NCI-H1694 (cell line): Measurements from ENCODE around the gene ST7L.
"Not testable (repeated sequence)": the region's sequence is repeated elsewhere in the genome, so short reads cannot be mapped to it uniquely, and the experiment has no call there.

Experiments used
- DNase-seq: peaks from one replicate; lab custom pipeline; 2025; lab: John Stamatoyannopoulos, UW

The ST7L gene

GRCh38 chr1:112618721-112619517 lies at the start of gene ST7L:
Gene ST7L (minus strand): TSS chr1:112619141. CDS start chr1:112619113, 28 bp downstream.
- DNase-seq, result peak; percentile 47

GRCh38 chr1:112666946-112667345 lies 48.0 kb upstream of the ST7L start:
- no peak for DNase-seq

GRCh38 chr1:112665857-112666256 lies 46.9 kb upstream of the ST7L start:
- DNase-seq, result no peak

DNA sequence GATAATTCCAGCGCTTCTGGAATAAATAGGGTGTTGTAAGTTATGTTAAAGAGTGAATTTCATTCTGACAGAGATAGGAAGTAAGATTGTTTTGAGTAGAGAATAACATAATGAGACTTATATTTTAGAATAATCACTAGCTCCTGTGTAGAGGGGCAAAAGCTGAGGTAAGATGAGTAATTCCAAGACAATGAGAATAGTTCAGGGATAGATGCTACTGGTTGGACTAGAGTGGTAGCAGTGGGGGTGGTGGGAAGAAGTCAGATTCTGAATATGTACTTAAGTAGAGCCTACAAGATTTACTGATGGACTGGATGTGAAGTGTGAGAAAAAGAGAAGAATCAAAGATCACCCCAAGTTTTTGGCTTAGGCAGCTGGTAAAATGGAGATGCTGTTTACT lies 32.3 kb upstream of the ST7L start:
- DNase-seq, result no peak

GRCh38 chr1:112646225-112646624 lies 27.3 kb upstream of the ST7L start:
- no peak for DNase-seq

DNA sequence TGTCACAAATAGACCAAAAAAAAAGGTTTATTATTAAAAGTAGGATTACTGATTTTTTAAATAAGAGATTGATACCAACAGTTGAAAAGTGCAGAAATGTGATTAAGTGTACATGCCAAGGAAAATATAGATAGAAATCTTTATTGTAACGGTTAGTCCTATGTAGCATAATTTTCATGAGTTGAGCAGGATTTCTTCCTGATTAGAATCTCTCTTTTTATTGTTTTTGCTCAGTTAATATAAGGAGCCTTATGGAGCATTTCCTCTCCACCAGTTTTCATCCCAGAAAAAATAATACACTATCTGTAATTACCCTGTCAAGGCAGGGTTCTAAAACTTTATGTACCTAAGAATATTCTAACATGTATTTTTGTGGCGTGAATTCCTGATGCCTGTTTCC lies 24.1 kb upstream of the ST7L start:
- DNase-seq, result no peak

- not testable (repeated sequence) for DNase-seq
Observed at GRCh38 chr1:112640437-112640836, 21.5 kb upstream of the ST7L start.

GRCh38 chr1:112638110-112638428 lies 19.1 kb upstream of the ST7L start:
- DNase-seq, result no peak

- DNase-seq, result no peak
Observed at GRCh38 chr1:112637254-112638109, 18.5 kb upstream of the ST7L start.

- no peak for DNase-seq
Observed at GRCh38 chr1:112636597-112637253, 17.8 kb upstream of the ST7L start.

GRCh38 chr1:112636056-112636455 lies 17.1 kb upstream of the ST7L start:
- no peak for DNase-seq

DNA sequence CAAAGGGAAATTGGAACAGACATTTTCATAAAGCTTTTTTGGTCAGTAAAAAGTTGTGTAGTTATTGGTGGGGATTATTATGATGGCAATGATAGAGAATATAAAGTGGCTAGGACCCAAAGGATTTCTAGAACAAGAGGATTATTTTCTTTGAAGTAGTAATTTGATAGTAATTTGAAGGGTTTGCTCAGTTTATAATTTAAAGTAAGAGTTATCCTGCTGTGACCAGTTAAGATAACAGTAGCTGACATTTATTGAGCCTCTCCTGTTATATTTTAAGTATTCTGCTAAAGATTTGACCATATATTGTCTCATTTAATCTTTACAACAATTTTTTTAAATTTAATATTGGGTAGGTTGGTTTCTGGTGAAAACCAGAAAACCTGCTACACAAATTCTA lies 15.4 kb upstream of the ST7L start:
- DNase-seq, result no peak

GRCh38 chr1:112633628-112634027 lies 14.7 kb upstream of the ST7L start:
- DNase-seq, result no peak

DNA sequence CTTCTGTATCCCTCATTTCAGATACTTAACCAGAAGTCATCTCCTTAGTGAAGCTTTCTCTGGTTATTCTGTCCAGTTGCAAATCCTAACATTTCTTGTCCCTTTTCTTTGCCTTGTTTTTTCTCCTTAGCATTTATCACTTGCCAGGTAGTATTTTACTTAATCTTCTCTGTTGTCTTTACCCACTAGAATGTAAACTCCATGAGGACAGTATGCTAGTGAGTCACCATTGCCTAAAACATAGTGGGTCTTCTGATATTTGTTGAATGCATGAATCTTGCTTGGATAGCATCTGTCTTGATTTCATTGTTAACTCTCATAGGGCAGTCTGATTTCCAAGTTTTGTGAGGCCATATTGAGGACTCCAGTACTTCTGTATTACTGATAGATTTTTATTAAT lies 10.3 kb upstream of the ST7L start:
- no peak for DNase-seq

DNA sequence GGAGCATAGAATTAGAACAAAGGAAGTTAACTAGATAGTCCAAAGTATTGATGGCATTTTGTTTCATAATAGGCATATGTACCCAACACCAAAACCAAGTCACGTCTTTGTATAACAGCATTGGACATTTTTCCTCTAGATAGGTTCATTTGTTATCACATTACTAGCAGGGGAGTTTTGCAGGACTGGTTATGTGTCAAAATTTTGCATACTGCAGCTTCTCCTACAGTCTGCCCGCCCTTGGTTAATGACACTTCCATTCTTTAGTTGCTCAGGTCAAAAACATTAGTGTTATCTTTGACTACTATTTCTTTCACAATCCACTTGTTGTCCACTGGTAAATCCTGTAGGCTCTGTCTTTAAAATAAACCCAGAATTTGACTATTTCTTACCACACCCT lies 9.6 kb upstream of the ST7L start:
- no peak for DNase-seq

DNA sequence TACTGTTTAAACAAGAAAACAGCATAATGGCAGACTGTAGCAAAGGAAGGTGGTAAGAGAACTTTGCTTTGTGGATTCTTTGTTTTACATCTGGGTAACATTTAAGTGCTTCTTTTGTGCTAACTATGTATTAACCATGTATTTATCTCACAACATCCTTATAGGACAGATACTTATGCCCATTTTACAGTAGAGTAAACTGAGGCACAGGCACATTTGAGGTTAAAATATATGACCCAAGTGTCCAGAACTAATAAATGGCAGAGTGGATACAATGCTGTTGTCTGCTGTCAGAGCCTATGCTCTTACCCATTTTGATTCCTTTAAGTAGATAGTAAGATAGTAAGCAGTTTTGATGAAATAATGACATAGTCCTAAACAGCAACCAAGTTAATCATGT lies 7.9 kb upstream of the ST7L start:
- DNase-seq, result no peak

DNA sequence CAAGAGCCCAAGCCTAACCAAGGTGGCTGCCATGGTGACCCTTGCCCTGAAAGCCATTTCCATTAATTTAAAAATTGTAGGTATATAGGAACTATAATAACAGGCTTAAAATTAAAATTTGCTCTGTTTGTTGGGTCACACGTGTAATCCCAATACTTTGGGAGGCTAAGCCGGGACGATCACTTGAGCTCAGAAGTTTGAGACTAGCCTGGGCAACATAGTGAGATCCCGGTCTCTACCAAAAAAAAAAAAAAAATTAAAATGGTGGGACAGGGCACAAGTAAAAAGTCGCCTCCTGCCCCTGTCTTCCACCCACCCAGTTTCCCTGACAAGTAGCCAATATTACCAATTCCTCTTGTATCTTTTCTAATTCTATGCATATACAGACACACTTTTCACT lies 7.3 kb upstream of the ST7L start:
- no peak for DNase-seq

DNA sequence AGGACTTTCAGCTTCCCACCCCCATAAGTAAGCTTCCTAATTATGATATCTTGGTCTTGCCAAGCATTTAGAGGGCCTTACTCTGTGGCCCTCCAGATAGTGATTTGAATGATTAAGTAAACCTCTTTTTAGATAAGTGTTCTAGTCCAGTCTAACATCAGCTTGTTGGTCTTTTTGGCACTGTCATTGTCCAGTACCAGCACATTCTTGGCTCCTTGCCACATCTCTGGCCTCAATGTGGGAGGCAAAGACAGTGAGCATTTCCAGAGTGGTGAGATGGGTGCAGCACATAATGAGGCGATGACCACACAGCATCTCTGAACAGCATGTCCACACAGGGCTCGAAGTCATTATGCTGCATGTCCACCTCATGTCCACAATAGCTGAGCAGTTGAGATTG lies 6.8 kb upstream of the ST7L start:
- no peak for DNase-seq

- DNase-seq, result not testable (repeated sequence)
Observed at GRCh38 chr1:112624493-112624892, 5.6 kb upstream of the ST7L start.

GRCh38 chr1:112620377-112620695 lies 1.4 kb upstream of the ST7L start:
- DNase-seq, result no peak

DNA sequence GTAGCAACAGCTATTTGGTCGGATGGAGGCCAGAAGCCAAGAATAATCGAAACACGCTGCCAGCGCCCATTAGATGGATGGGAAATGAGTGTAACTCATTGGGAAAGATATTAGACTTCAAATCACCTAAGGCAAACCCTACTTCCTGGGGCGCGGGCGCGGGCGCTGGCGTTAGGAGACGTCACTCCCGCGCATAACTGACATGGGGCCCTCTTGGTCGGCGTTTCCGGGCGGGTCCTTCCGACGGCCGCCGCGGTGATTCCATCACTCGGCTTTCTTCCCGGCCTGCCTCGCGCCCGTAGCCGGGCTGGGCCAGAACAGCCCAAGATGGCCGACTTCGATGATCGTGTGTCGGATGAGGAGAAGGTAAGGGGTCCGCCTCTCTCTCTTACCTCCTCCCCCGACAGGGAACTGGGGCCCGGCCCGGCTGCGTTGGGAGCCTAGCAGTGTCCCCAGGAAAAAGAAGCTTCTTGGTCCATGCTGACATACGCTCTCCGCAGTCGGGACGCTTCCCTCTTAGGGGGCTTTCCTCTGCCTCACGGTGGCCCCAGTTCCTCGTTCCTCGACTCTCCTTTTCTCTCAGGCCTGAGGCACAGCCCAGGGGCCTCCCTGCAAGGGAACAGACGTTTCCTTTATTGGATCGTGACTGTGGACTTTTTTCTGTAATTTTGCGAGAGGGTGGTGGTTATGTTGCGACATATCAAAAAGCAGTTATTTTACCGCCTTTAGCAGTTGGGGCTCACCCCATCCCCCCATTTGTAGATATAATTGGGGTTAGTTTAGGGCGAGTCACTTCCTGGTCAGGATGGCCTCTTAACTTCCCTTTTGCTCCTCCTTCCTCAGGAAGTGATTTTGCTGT lies 806 bp upstream of the ST7L start, which contains the start of gene CAPZA1:
Gene CAPZA1 (plus strand): TSS at position 315 of the 859 bp plus-strand sequence. CDS start 13 bp downstream, at position 328.
- DNase-seq, result peak; percentile 69
